ENCODE data around the gene TTC21B. TPM values are rescaled to one million over a fixed set of nuclear protein-coding genes. Genes with fewer than 3 reads are reported as not detected.

TTC21B gene
- total RNA-seq: 16.6 and 34.6 TPM in 2 replicates

DNA sequence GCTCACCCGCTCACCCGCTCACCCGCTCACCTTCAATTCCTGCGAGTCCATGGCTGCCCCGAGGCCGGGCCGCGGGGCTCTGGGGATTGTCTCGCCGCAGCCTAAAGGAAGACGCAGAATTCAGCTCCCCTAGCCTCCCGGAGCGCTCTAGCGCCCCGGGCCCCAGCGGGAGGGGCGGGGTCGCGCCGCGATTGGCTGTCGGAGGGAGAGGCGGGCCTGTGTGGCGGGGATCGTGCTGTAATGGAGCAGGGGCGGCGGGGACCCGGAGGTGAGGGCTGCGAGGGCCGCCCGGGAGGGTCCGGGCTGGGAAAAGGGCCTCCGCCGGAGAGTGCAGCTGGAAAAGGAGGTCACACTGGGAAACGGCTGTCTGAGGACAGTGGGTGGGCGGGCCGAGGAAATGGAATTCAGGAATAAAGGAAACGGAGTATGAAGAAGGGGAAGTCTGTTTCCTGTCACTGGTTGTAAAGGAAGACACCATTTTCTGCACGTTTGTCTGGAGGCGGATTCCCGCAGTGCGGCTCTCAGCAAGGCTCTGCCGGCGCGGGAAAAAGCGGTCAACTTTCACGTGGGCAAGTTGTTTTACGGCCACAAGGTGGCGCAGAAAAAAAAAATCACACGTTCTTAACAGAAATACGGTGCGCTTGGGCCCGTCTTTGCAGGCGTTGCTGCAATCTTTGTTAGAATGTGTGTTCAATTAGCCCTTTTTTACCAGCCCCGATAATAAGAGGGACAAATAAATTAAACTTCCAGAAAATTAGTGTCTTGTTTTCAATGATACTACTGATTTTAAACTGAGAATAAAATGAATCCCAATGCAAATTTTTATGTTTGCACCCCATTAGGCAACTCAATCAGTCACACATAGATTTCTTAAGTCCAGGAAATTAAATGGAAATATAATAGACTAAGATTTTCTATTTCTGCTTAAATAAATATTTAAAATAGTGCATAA is at the start of gene TTC21B:
TSS of gene TTC21B (minus strand) at position 122 of the 952 bp plus-strand sequence. CDS start at position 51, 71 bp downstream.

Other genes starting within 250 kb of the TTC21B start
- 3.4 TPM in 2 replicates for gene GALNT3, start 159.5 kb downstream of the TTC21B start, total RNA-seq
- 1.9 and 11.5 TPM in 2 replicates for gene SCN1A, start 174.2 kb upstream of the TTC21B start, total RNA-seq

Data from hair follicle dermal papilla cell (primary cell).